Tibial nerve (tissue), 3 donors: ENCODE data around the gene TTLL1.

ENCODE experiments used
- POLR2A ChIP-seq, 2 donors: fragments of 450-650 bp; IDR thresholded peaks; one replicate each; pipeline ENCODE4 v1.6.1; 2017; ENCODE audit warnings: antibody characterized with exemption in 2 of 2, mild to moderate bottlenecking in 2 of 2, moderate library complexity in 2 of 2
- TF ChIP-seq, protein P1 (sequence below), 5 experiments: fragments of 200-600 bp in 3 of 5; fragments of 450-650 bp in 2 of 5; sonication (generic) in 3 of 5; IDR thresholded peaks; one replicate each; pipeline ENCODE4 v1.5.1; 2016 to 2019; ENCODE audit warnings: antibody characterized with exemption in 5 of 5, mild to moderate bottlenecking in 3 of 5, moderate library complexity in 2 of 5

DNA sequence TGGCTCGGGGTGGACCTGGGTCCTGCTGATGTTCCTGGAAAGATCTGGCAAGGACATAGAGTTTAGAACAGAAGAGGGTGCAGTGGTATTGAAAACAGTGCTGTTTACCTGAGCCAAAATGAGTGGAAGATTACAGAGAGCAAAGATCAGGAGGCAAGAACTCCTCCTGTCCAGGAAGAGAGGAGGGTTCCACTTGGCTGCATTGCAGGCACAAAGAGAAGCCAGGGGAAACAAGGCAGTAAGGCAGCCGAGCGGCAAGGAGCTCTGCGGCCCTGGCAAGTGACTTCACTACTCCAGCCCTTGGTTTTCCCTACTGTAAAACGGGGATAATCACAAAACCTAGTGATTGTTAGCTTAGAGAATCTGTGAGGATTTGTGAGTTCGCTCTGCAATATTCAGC is 70.6 kb downstream of the TTLL1 start:
- no peak for TF ChIP-seq POLR2A (IDR thresholded peaks at IDR 0.05)
- TF ChIP-seq, protein P1, sequence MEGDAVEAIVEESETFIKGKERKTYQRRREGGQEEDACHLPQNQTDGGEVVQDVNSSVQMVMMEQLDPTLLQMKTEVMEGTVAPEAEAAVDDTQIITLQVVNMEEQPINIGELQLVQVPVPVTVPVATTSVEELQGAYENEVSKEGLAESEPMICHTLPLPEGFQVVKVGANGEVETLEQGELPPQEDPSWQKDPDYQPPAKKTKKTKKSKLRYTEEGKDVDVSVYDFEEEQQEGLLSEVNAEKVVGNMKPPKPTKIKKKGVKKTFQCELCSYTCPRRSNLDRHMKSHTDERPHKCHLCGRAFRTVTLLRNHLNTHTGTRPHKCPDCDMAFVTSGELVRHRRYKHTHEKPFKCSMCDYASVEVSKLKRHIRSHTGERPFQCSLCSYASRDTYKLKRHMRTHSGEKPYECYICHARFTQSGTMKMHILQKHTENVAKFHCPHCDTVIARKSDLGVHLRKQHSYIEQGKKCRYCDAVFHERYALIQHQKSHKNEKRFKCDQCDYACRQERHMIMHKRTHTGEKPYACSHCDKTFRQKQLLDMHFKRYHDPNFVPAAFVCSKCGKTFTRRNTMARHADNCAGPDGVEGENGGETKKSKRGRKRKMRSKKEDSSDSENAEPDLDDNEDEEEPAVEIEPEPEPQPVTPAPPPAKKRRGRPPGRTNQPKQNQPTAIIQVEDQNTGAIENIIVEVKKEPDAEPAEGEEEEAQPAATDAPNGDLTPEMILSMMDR (IDR thresholded peaks at IDR 0.05), result no peak
